PC-9 (cell line): ENCODE results near the gene GIPR. TPM values are rescaled to one million over a fixed set of nuclear protein-coding genes. Genes with fewer than 3 reads are reported as not detected.

Experiments
- BruUV-seq: library from RNA; stranded (reverse); fragments of 400-500 nt; replicated peaks from 2 replicates; lab custom pipeline; 2021; lab: Mats Ljungman, UMichigan
- CTCF ChIA-PET: fragments of 300-600 bp; sonication (Branson Sonifier 250); formaldehyde crosslinking; loops from one replicate; lab custom pipeline; 2022; ENCODE audit warnings: antibody characterized with exemption; lab: Charles Lee
- POLR2A ChIA-PET: fragments of 300-600 bp; sonication (Branson Sonifier 250); formaldehyde crosslinking; loops from one replicate; lab custom pipeline; 2022; ENCODE audit warnings: antibody characterized with exemption; ENCODE audit not compliant: unreplicated experiment; lab: Charles Lee
- DNase-seq, 2 experiments: peaks; one replicate each; pipeline versions ENCODE4 v3.0.0 to v3.0.0-alpha.2; 2015 to 2022; ENCODE audit warnings: mixed read lengths in 1 of 2
- H2AFZ ChIP-seq: fragments of 200-600 bp; sonication (generic); 2 replicates; pipeline ENCODE4 v1.8.1; 2017; ENCODE audit warnings: antibody characterized with exemption
- H3F3A ChIP-seq: fragments of 200-600 bp; sonication (generic); 2 replicates; pipeline ENCODE4 v1.8.1; 2017; ENCODE audit warnings: antibody characterized with exemption, mild to moderate bottlenecking, low read depth; ENCODE audit not compliant: insufficient read depth
- H3K27ac ChIP-seq: fragments of 200-600 bp; sonication (generic); 2 replicates; pipeline ENCODE4 v1.6.1; 2016; ENCODE audit warnings: mixed run types
- H3K27me3 ChIP-seq: fragments of 200-600 bp; sonication (generic); 2 replicates; pipeline ENCODE4 v1.6.1; 2016; ENCODE audit warnings: low read depth, mixed run types; ENCODE audit not compliant: insufficient read depth
- H3K36me3 ChIP-seq: fragments of 200-600 bp; sonication (generic); 2 replicates; pipeline ENCODE4 v1.6.1; 2016; ENCODE audit warnings: low read depth, mixed run types
- H3K4me1 ChIP-seq: fragments of 200-600 bp; sonication (generic); replicated peaks from 2 replicates; pipeline ENCODE4 v1.6.1; 2016; ENCODE audit warnings: mixed run types; ENCODE audit not compliant: insufficient read depth
- H3K4me2 ChIP-seq: fragments of 200-600 bp; sonication (generic); 2 replicates; pipeline ENCODE4 v1.6.1; 2017; ENCODE audit warnings: mixed run types
- H3K4me3 ChIP-seq: fragments of 200-600 bp; sonication (generic); 2 replicates; pipeline ENCODE4 v1.6.1; 2016; ENCODE audit warnings: mixed run types
- H3K79me2 ChIP-seq: fragments of 200-600 bp; sonication (generic); 2 replicates; pipeline ENCODE4 v1.6.1; 2017; ENCODE audit warnings: low read depth, mixed run types
- H3K9me2 ChIP-seq: fragments of 200-600 bp; sonication (generic); 2 replicates; pipeline ENCODE4 v1.8.1; 2017; ENCODE audit warnings: mild to moderate bottlenecking; ENCODE audit not compliant: insufficient read depth
- H3K9me3 ChIP-seq: fragments of 200-600 bp; sonication (generic); 2 replicates; pipeline ENCODE4 v1.8.1; 2016; ENCODE audit warnings: low read depth; ENCODE audit not compliant: insufficient read depth
- H4K20me1 ChIP-seq: fragments of 200-600 bp; sonication (generic); 2 replicates; pipeline ENCODE4 v1.8.1; 2017; ENCODE audit not compliant: insufficient read depth
- CTCF ChIP-seq: fragments of 200-600 bp; sonication (generic); conservative IDR thresholded peaks from 2 replicates; pipeline ENCODE4 v1.6.1; 2017; ENCODE audit warnings: mixed run types, antibody characterized with exemption, mild to moderate bottlenecking, moderate library complexity
- EZH2 ChIP-seq: fragments of 200-600 bp; sonication (generic); IDR thresholded peaks from 2 replicates; pipeline ENCODE4 v1.8.0; 2017; ENCODE audit warnings: antibody characterized with exemption, low read depth
- intact Hi-C: fragments of 100-400 bp; cut with micrococcal nuclease; formaldehyde crosslinking; loops from one replicate; pipeline ENCODE4 v1.10.0; 2022; ENCODE audit not compliant: unreplicated experiment
- total RNA-seq: library from RNA; stranded (reverse); gene quantifications from 2 replicates; pipeline ENCODE4 v1.2.3, GENCODE V29; 2021

The GIPR gene
- total RNA-seq, 1 experiment from 2014 or later = 5.8 TPM

- Histone ChIP-seq H3F3A (peaks cover 33% of the 10 kb centered on the region), H3K79me2 (peaks cover 41% of the 10 kb centered on the region), H4K20me1 (peaks cover 29% of the 10 kb centered on the region), H3K4me2 (peak within 1 kb of the TSS; percentile 87), H3K4me3 (peak within 1 kb of the TSS; percentile 80), H3K36me3 (peaks cover 32% of the 10 kb centered on the region; the same call in 1 of the 2 replicates), H3K27me3 (no peaks in the 10 kb centered on the region), H2AFZ (peak within 1 kb of the TSS; percentile 87), H3K9me2 (no peaks in the 10 kb centered on the region), H3K9me3 (no peaks in the 10 kb centered on the region), H3K27ac (peak within 1 kb of the TSS; percentile 72), H3K4me1 (peaks cover 11% of the 10 kb centered on the region)
- no TSS peak for BruUV-seq
- TF ChIP-seq EZH2 (no peak), CTCF (no peak; the same call in 1 of the 2 replicates)
- intact Hi-C loops = loop anchor here (1.0 to 5.0 kb wide), 4 partner anchors 15 to 164 kb away; partner anchors contain the start of genes OPA3 and SIX5
- CTCF ChIA-PET = interaction anchor here (0.5 to 1.6 kb wide), 6 partner anchors 14 to 261 kb away, joined by 3 to 14 read pairs (median 9); partner anchors contain the start of genes DMPK and SIX5
- peak; percentile 89 to 94 for DNase-seq
- POLR2A ChIA-PET = interaction anchor here (0.5 to 1.8 kb wide), 10 partner anchors 13 to 381 kb away, joined by 3 to 13 read pairs (median 4); partner anchors contain the start of genes CCDC61, FOSB, RTN2 and SIX5
Observed at GRCh38 chr19:45691516-45692186, 23.6 kb downstream of the GIPR start, which contains the start of gene SNRPD2. Gene SNRPD2 (minus strand): TSS chr19:45691953. CDS start chr19:45691888, 65 bp downstream.

GRCh38 chr19:45692187-45693105 lies 24.4 kb downstream of the GIPR start, which contains the start of gene QPCTL:
Gene QPCTL (plus strand): TSS chr19:45692666. CDS start chr19:45692704, 38 bp downstream.
- peak within 1 kb of the TSS; percentile 87 for H3K4me2 ChIP-seq
- peak; percentile 97 to 100 for DNase-seq
- ChIA-PET CTCF (interaction anchor here (0.5 to 1.6 kb wide), 7 partner anchors 15 to 262 kb away, joined by 3 to 14 read pairs (median 8); partner anchors contain the start of genes DMPK and SIX5), POLR2A (interaction anchor here (0.5 to 1.8 kb wide), 11 partner anchors 12 to 381 kb away, joined by 3 to 13 read pairs (median 4); partner anchors contain the start of genes CCDC61, FOSB, RTN2 and SIX5)
- H4K20me1 ChIP-seq = peaks cover 23% of the 10 kb centered on the region
- H3K27me3 ChIP-seq = no peaks in the 10 kb centered on the region
- no peak for TF ChIP-seq CTCF
- no peak for TF ChIP-seq EZH2
- H2AFZ ChIP-seq = peak within 1 kb of the TSS; percentile 87
- H3K36me3 ChIP-seq = peaks cover 24% of the 10 kb centered on the region; the same call in 1 of the 2 replicates
- peak within 1 kb of the TSS; percentile 72 for H3K27ac ChIP-seq
- no peaks in the 10 kb centered on the region for H3K9me3 ChIP-seq
- intact Hi-C loops = loop anchor here (1.0 to 5.0 kb wide), 4 partner anchors 16 to 165 kb away; partner anchors contain the start of genes OPA3 and SIX5
- peaks cover 25% of the 10 kb centered on the region for H3F3A ChIP-seq
- no TSS peak for BruUV-seq
- no peaks in the 10 kb centered on the region for H3K9me2 ChIP-seq
- peak within 1 kb of the TSS; percentile 80 for H3K4me3 ChIP-seq
- H3K79me2 ChIP-seq = peaks cover 41% of the 10 kb centered on the region
- peaks cover 11% of the 10 kb centered on the region for H3K4me1 ChIP-seq
